GM18861 (cell line): ENCODE data around the gene SLC22A23.

ENCODE experiments used
- ATAC-seq: cut with Tn5 transposase; IDR thresholded peaks from one replicate; pipeline ENCODE4 v1.9.1; 2021; ENCODE audit not compliant: unreplicated experiment

Gene SLC22A23

GRCh38 chr6:3356056-3356823 lies 100.6 kb downstream of the SLC22A23 start:
- peak; percentile 89 for ATAC-seq

GRCh38 chr6:3355358-3356055 lies 101.3 kb downstream of the SLC22A23 start:
- ATAC-seq: no peak

- no peak for ATAC-seq
These were observed 101.9 kb downstream of the SLC22A23 start for GRCh38 chr6:3355011-3355357.

GRCh38 chr6:3353939-3354338 lies 102.9 kb downstream of the SLC22A23 start:
- no peak for ATAC-seq

- no peak for ATAC-seq
These were observed 103.5 kb downstream of the SLC22A23 start for GRCh38 chr6:3353213-3353903.

GRCh38 chr6:3352678-3353077 lies 104.2 kb downstream of the SLC22A23 start:
- no peak for ATAC-seq

- ATAC-seq: no peak
These were observed 104.9 kb downstream of the SLC22A23 start for GRCh38 chr6:3351829-3352524.

GRCh38 chr6:3351105-3351676 lies 105.7 kb downstream of the SLC22A23 start:
- no peak for ATAC-seq

- ATAC-seq: no peak
These were observed 106.5 kb downstream of the SLC22A23 start for GRCh38 chr6:3350252-3350796.

GRCh38 chr6:3349388-3350251 lies 107.2 kb downstream of the SLC22A23 start:
- no peak for ATAC-seq

GRCh38 chr6:3348821-3349220 lies 108.0 kb downstream of the SLC22A23 start:
- ATAC-seq: no peak

GRCh38 chr6:3347826-3348225 lies 109.0 kb downstream of the SLC22A23 start:
- no peak for ATAC-seq

- ATAC-seq: no peak
These were observed 109.6 kb downstream of the SLC22A23 start for GRCh38 chr6:3347247-3347646.

- no peak for ATAC-seq
These were observed 110.4 kb downstream of the SLC22A23 start for GRCh38 chr6:3346476-3346875.

- no peak for ATAC-seq
These were observed 111.0 kb downstream of the SLC22A23 start for GRCh38 chr6:3345836-3346235.

GRCh38 chr6:3343089-3343883 lies 113.6 kb downstream of the SLC22A23 start:
- ATAC-seq: no peak

- ATAC-seq: no peak
These were observed 115.4 kb downstream of the SLC22A23 start for GRCh38 chr6:3341467-3341866.

- ATAC-seq: no peak
These were observed 116.0 kb downstream of the SLC22A23 start for GRCh38 chr6:3340894-3341293.

- no peak for ATAC-seq
These were observed 116.5 kb downstream of the SLC22A23 start for GRCh38 chr6:3340358-3340802.
